B cell (primary cell): ENCODE data around the gene DDX25. TPM values are rescaled to one million over a fixed set of nuclear protein-coding genes. Genes with fewer than 3 reads are reported as not detected.
A peak's percentile ranks its signal among the peaks of the same experiment; 100 is the strongest.

Experiments
- ATAC-seq: fragments of 200-7000 bp; cut with Tn5 transposase; one replicate; pipeline ENCODE4 v1.10.0; 2021; ENCODE audit warnings: low read depth, mild to moderate bottlenecking, moderate number of reproducible peaks, moderate library complexity
- CTCF ChIA-PET: fragments of 350-600 bp; sonication (Branson Sonifier 250); formaldehyde crosslinking; loops from one replicate; lab custom pipeline; 2021; ENCODE audit warnings: antibody characterized with exemption, inconsistent platforms; lab: Charles Lee
- POLR2A ChIA-PET: fragments of 350-600 bp; sonication (Branson Sonifier 250); formaldehyde crosslinking; loops from one replicate; lab custom pipeline; 2021; ENCODE audit warnings: antibody characterized with exemption; lab: Charles Lee
- DNase-seq: peaks from one replicate; pipeline ENCODE4 v3.0.0; 2013
- H2AFZ ChIP-seq: 2 replicates; pipeline ENCODE4 v1.6.1; 2012; ENCODE audit warnings: mild to moderate bottlenecking, low read depth, low read length; ENCODE audit not compliant: insufficient read depth, poor library complexity, severe bottlenecking
- H3K27ac ChIP-seq, 2 donors: 1 replicate in 1 of 2; 2 replicates in 1 of 2; pipeline ENCODE4 v1.5.1; 2012 to 2013; ENCODE audit warnings: low read length in 2 of 2, mild to moderate bottlenecking in 2 of 2, moderate library complexity in 1 of 2
- H3K27me3 ChIP-seq, 4 experiments: fragments of 200-600 bp in 1 of 4; sonication (generic) in 1 of 4; replicated peaks in 1 of 4; 1 replicate in 2 of 4; 2 replicates in 2 of 4; pipeline versions ENCODE4 v1.6.1 to v1.7.0; 2013 to 2016; ENCODE audit warnings: low read length in 3 of 4, mild to moderate bottlenecking in 2 of 4, mixed read lengths in 1 of 4, moderate library complexity in 1 of 4; ENCODE audit not compliant: insufficient read depth in 4 of 4, control insufficient read depth in 3 of 4; ENCODE audit errors: control extremely low read depth in 1 of 4
- H3K36me3 ChIP-seq, 2 experiments: replicated peaks in 1 of 2; 1 replicate in 1 of 2; 2 replicates in 1 of 2; pipeline versions ENCODE4 v1.6.1 to v1.7.1; 2013; ENCODE audit warnings: low read length in 1 of 2; ENCODE audit not compliant: insufficient read depth in 2 of 2, control insufficient read depth in 1 of 2; ENCODE audit errors: control extremely low read depth in 1 of 2, extremely low read depth in 1 of 2
- H3K4me1 ChIP-seq, 2 donors: fragments of 200-600 bp in 1 of 2; sonication (generic) in 1 of 2; 1 replicate in 1 of 2; 2 replicates in 1 of 2; pipeline versions ENCODE4 v1.5.1 to v1.6.1; 2013 to 2017; ENCODE audit warnings: low read length in 2 of 2; ENCODE audit not compliant: control insufficient read depth in 2 of 2, insufficient read depth in 2 of 2
- H3K4me2 ChIP-seq: replicated peaks from 2 replicates; pipeline ENCODE3; 2012; ENCODE audit warnings: mild to moderate bottlenecking, low read depth, low read length; ENCODE audit not compliant: poor library complexity, severe bottlenecking
- H3K4me3 ChIP-seq, 5 experiments: fragments of 200-600 bp in 1 of 5; sonication (generic) in 1 of 5; 1 replicate in 3 of 5; 2 replicates in 2 of 5; pipeline versions ENCODE4 v1.5.1 to v1.7.0; 2011 to 2016; ENCODE audit warnings: low read length in 4 of 5, mild to moderate bottlenecking in 4 of 5, low read depth in 2 of 5, control low read depth in 1 of 5, moderate library complexity in 1 of 5; ENCODE audit not compliant: insufficient read depth in 1 of 5; ENCODE audit errors: control extremely low read depth in 1 of 5, extremely low read depth in 1 of 5
- H3K79me2 ChIP-seq: fragments of 200-600 bp; sonication (generic); one replicate; pipeline ENCODE4 v1.6.0; 2016; ENCODE audit warnings: low read length; ENCODE audit not compliant: control insufficient read depth, insufficient read depth
- H3K9ac ChIP-seq: fragments of 200-600 bp; sonication (generic); 2 replicates; pipeline ENCODE4 v1.6.1; 2017; ENCODE audit warnings: mild to moderate bottlenecking, low read length, moderate library complexity
- H3K9me3 ChIP-seq, 3 donors: one replicate each; pipeline versions ENCODE4 v1.6.1 to v1.7.1; 2013; ENCODE audit warnings: low read length in 2 of 3; ENCODE audit not compliant: control insufficient read depth in 2 of 3, insufficient read depth in 1 of 3; ENCODE audit errors: control extremely low read depth in 1 of 3
- H4K20me1 ChIP-seq: 2 replicates; pipeline ENCODE4 v1.6.0; 2012; ENCODE audit warnings: mild to moderate bottlenecking, low read length; ENCODE audit not compliant: insufficient read depth, control insufficient read depth, poor library complexity, severe bottlenecking
- H3K27ac Mint-ChIP-seq: one replicate; pipeline ENCODE4 v1.8.0; 2021; ENCODE audit warnings: mixed read lengths
- H3K27me3 Mint-ChIP-seq: one replicate; pipeline ENCODE4 v1.8.0; 2021; ENCODE audit warnings: mixed read lengths
- H3K4me1 Mint-ChIP-seq: one replicate; pipeline ENCODE4 v1.8.0; 2021; ENCODE audit warnings: mixed read lengths
- H3K4me3 Mint-ChIP-seq: one replicate; pipeline ENCODE4 v1.8.0; 2021; ENCODE audit warnings: mixed read lengths
- H3K9me3 Mint-ChIP-seq: one replicate; pipeline ENCODE4 v1.8.0; 2022; ENCODE audit warnings: mixed read lengths; ENCODE audit not compliant: insufficient read depth
- EZH2 ChIP-seq: IDR thresholded peaks from 2 replicates; pipeline ENCODE4 v1.6.1; 2012; ENCODE audit warnings: borderline replicate concordance, low read depth, mild to moderate bottlenecking, moderate library complexity, low read length; ENCODE audit not compliant: insufficient read depth, poor library complexity, severe bottlenecking
- WGBS: methylation state at CpG from one replicate; pipeline ENCODE4 v1.1.5; 2013; ENCODE audit warnings: missing lambda C conversion rate; ENCODE audit not compliant: insufficient coverage; 5-methylcytosine and 5-hydroxymethylcytosine counted together
- intact Hi-C: fragments of 100-400 bp; cut with micrococcal nuclease; formaldehyde crosslinking; loops from one replicate; pipeline ENCODE4 v1.10.0; 2022
- polyA plus RNA-seq: library from polyadenylated mRNA; depleted of rRNA; stranded (reverse); fragments of >200 nt; gene quantifications from 2 replicates; pipeline ENCODE4 v1.2.3, GENCODE V29; 2012
- total RNA-seq, 2 donors: library from RNA; stranded (reverse); fragments of 120-200 nt in 1 of 2; gene quantifications; 1 replicate in 1 of 2; 2 replicates in 1 of 2; pipeline versions ENCODE4 v1.2.3 to v1.2.4, GENCODE V29; 2013 to 2022
- TF ChIP-seq, protein P1 (sequence below): fragments of 200-600 bp; IDR thresholded peaks from one replicate; pipeline ENCODE4 v1.8.0; 2022; ENCODE audit warnings: antibody characterized with exemption, mild to moderate bottlenecking

Gene DDX25
- total and polyA plus RNA-seq, 2 donors (not counting 1 experiment from before 2014, with no cell fraction given), result not detected

DNA sequence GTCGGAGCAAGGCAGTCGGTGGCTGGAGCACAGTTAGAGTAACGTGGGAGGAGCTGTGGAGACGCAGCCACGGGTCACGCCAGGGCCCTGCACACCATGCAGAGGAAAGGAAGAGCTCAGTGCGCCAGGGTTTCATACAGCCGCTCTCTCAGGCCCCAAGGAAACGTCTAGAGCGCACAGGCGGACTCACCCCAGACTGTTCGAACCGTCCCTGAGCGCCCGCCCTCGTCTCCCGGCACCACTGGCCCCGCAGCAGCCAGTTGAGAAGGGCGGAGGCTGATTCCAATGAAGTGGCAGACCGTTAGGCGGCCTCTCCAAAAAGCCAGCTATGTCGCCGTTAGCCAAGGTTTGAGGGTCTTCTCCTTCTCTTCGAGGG lies 17.3 kb upstream of the DDX25 start:
- Mint-ChIP-seq H3K9me3 (no peaks in the 10 kb centered on the region), H3K27me3 (no peaks in the 10 kb centered on the region), H3K4me3 (peak overlapping the region; percentile 96), H3K27ac (peak overlapping the region; percentile 99), H3K4me1 (peaks cover 22% of the 10 kb centered on the region)
- peak overlapping the region in 4 of 5 experiments; percentile 71 to 97 (median 90) for H3K4me3 ChIP-seq
- H3K27ac ChIP-seq, result peak overlapping the region; percentile 90 to 94
- H3K4me2 ChIP-seq, result peak overlapping the region; percentile 87
- ChIA-PET POLR2A (interaction anchor here (0.7 to 3.1 kb wide), 6 partner anchors 9 to 824 kb away, joined by 3 to 17 read pairs (median 5); partner anchors contain the start of genes CHEK1, DDX25, EI24 and FAM118B), CTCF (interaction anchor here (0.7 to 2.4 kb wide), 7 partner anchors 10 to 763 kb away, joined by 3 to 14 read pairs (median 4); partner anchors contain the start of gene PUS3)
- H3K27me3 ChIP-seq, result no peaks in the 10 kb centered on the region
- TF ChIP-seq, protein P1, sequence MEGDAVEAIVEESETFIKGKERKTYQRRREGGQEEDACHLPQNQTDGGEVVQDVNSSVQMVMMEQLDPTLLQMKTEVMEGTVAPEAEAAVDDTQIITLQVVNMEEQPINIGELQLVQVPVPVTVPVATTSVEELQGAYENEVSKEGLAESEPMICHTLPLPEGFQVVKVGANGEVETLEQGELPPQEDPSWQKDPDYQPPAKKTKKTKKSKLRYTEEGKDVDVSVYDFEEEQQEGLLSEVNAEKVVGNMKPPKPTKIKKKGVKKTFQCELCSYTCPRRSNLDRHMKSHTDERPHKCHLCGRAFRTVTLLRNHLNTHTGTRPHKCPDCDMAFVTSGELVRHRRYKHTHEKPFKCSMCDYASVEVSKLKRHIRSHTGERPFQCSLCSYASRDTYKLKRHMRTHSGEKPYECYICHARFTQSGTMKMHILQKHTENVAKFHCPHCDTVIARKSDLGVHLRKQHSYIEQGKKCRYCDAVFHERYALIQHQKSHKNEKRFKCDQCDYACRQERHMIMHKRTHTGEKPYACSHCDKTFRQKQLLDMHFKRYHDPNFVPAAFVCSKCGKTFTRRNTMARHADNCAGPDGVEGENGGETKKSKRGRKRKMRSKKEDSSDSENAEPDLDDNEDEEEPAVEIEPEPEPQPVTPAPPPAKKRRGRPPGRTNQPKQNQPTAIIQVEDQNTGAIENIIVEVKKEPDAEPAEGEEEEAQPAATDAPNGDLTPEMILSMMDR, result no peak
- no peak for TF ChIP-seq EZH2
- H3K9me3 ChIP-seq, result peaks cover 0 to 7% (median 0%) of the 10 kb centered on the region in 3 donors
- no peak for DNase-seq
- intact Hi-C loops, result loop anchor here (1.0 to 5.0 kb wide), 10 partner anchors 13 to 775 kb away; partner anchors contain the start of genes CDON, CHEK1, EI24 and FAM118B
- WGBS, result 20% methylated on average over 23 of the region's 24 CpGs
- H4K20me1 ChIP-seq, result peaks cover 16% of the 10 kb centered on the region
- H2AFZ ChIP-seq, result peak overlapping the region; percentile 83
- peaks cover 19% of the 10 kb centered on the region for H3K79me2 ChIP-seq
- peak overlapping the region; percentile 87 for H3K9ac ChIP-seq
- ATAC-seq, result peak; percentile 22
- H3K36me3 ChIP-seq, result peaks cover 0 to 4% of the 10 kb centered on the region in 2 experiments
- H3K4me1 ChIP-seq, result peaks cover 5 to 19% of the 10 kb centered on the region in 2 donors
